ENCODE data around the gene LY6G5C. TPM values are rescaled to one million over a fixed set of nuclear protein-coding genes. Genes with fewer than 3 reads are reported as not detected.

Gene LY6G5C
- total and polyA plus RNA-seq, 9 of the 15 experiments (the other 6 are each of a cell fraction or from before 2014, with no cell fraction given): 0.10 to 0.67 (median 0.46) TPM; not detected in 4

- TF ChIP-seq CHD7 (IDR thresholded peaks at IDR 0.05; ENCODE audit: low read depth, low read length) (no peak), U2AF2 (optimal IDR thresholded peaks at IDR 0.05; ENCODE audit: low read depth, low read length) (no peak), PRDM10 (IDR thresholded peaks at IDR 0.05; ENCODE audit: partially characterized antibody) (no peak), TRIM28 (IDR thresholded peaks at IDR 0.05) (no peak), ZKSCAN8 (CRISPR knock-in tag; IDR thresholded peaks at IDR 0.05) (no peak), MXD1 (CRISPR knock-in tag; IDR thresholded peaks at IDR 0.05; ENCODE audit: borderline replicate concordance, poor library complexity, severe bottlenecking) (no peak), NFE2 (IDR thresholded peaks at IDR 0.05; ENCODE audit: low read depth) (peak; percentile 68), L3MBTL2 (IDR thresholded peaks at IDR 0.05) (peak; percentile 73), ZNF695 (CRISPR knock-in tag; IDR thresholded peaks at IDR 0.05) (0 out of 2 replicates have a peak, but pooled peaks have one; percentile 4), ZC3H4 (CRISPR knock-in tag; IDR thresholded peaks at IDR 0.05; ENCODE audit: borderline replicate concordance) (no peak), MIER1 (IDR thresholded peaks at IDR 0.05; ENCODE audit: low read depth) (peak; percentile 59; the same call in 1 of the 2 replicates), SMARCA5 (IDR thresholded peaks at IDR 0.05) (peak; percentile 74)
Measured at GRCh38 chr6:31663961-31664789, 16.7 kb downstream of the LY6G5C start (continued).
